GM21737 (cell line): ENCODE measurements around the gene OR51G2.
"Not testable (repeated sequence)": the region's sequence is repeated elsewhere in the genome, so short reads cannot be mapped to it uniquely, and the experiment has no call there.

Experiments
- ATAC-seq: cut with Tn5 transposase; IDR thresholded peaks from one replicate; pipeline ENCODE4 v1.9.1; 2021; ENCODE audit warnings: mild to moderate bottlenecking, moderate library complexity; ENCODE audit not compliant: unreplicated experiment

OR51G2 gene, protein sequence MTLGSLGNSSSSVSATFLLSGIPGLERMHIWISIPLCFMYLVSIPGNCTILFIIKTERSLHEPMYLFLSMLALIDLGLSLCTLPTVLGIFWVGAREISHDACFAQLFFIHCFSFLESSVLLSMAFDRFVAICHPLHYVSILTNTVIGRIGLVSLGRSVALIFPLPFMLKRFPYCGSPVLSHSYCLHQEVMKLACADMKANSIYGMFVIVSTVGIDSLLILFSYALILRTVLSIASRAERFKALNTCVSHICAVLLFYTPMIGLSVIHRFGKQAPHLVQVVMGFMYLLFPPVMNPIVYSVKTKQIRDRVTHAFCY

DNA sequence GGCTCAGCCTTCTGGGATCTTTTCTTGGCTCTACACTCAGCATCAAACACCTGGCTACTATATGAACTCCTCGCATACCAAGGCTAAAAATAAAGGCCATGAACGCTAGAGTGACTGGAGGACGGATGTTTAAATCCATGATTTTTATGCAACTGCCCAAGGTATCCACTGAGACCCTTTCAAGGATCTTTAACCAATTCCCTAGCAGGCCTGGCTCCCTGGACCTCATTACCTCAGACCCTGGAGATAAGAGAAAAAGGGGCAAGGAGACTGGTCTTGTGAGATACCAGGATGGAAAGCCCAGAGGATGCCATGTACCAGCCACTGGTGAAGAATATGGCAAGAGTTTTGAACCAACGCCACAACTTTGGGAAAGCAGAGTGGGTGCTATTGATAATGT is at the start of gene OR51G2:
Gene OR51G2 (minus strand): TSS at position 101 of the 400 bp plus-strand sequence. CDS start 3,687 bp downstream, outside the sequence.
- no peak for ATAC-seq

DNA sequence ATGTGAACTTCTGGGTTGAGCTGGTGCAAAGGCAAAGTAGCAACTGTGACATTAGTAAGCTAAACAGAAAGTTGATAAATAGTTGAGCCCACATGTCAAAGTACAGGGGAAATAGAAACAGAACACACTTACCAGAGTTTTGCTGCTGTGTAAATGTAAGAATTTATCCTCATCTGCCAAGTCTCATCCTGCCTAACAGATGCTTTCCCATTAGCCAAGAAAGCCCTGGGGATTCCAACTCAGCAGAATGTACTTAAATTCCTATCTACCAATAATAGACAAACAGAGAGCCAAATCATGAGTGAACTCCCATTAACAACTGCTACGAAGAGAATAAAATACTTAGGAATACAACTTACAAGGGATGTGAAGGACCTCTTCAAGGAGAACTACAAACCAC is 43.7 kb upstream of the OR51G2 start:
- no peak for ATAC-seq

DNA sequence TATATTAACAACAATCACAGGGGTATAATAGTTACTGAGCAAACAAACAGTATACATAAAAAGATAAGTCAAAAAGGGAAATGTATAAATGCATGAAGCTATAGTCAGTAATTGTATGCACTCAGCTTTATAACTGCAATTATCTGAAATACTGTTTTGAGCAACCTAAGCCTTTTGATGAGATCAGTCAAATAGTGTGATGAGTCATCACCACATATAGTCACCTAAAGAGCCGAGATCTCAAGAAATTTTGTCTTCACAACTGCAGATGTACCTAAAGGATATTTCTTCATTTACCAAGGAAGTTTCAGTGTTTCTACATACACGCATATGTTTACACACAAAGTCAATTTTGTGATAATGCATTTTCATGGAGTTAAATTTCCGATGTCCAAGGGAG is 41.7 kb upstream of the OR51G2 start:
- no peak for ATAC-seq

DNA sequence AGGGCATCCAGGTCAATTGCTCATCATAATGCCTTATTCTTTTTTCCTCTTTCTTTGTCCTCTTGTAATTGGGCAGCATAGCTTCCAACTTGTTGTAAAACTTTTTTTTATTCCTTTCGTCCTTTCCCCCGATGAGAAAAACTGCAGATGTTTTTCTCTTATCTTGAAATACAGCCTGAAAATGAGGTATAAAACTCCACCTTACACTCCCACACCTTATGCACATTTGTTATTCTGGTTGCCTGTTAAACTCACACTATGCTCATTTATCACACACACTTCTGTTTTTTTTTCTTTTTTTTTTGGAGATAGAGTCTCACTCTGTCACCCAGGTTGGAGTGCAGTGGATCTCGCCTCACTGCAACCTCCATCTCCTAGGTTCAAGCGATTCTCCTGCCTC is 38.2 kb upstream of the OR51G2 start:
- ATAC-seq = no peak

DNA sequence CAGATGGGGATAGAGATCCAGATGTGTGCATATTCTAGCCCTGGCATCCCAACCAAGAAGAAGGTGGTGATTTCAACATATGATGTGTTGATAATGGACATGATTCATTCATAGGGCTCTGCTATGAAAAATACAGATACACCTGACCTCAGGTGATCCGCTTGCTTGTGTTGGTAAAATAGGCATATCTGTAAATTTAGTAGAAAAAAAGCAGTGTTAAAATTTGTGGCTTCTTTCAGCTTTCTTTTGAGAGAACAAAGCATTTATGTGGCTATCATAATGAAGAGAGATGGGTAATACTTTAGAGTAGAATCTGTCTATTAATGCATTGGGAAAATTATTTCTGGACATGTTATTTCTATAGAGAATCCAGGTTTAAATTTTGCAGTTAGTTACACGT is 36.5 kb upstream of the OR51G2 start, which contains the start of gene OR51A2:
Gene OR51A2 (minus strand): TSS at position 101 of the 400 bp plus-strand sequence. CDS start 0 bp downstream, at position 101.
- not testable (repeated sequence) for ATAC-seq

DNA sequence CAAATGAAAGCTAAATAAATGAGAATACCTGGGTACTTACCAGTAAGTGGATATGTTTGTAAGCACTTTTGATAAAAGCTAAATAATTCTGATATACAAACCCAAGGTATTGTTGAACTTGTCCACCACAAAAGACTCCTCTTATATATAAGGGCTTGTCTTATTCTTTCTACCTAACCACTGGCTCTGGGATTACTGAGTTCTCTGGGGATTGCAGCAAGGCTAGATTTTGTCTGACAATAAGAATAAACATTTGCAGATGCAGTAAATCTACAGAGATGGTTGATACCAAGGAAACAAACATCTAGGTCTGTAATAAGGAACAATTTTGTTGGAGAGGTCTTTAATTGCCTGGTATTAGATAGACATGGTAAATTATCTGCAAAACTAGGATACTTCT is 28.4 kb upstream of the OR51G2 start, which contains the start of gene OR51A4:
Gene OR51A4 (minus strand): TSS at position 101 of the 400 bp plus-strand sequence. CDS start 505 bp downstream, outside the sequence.
- ATAC-seq = no peak

DNA sequence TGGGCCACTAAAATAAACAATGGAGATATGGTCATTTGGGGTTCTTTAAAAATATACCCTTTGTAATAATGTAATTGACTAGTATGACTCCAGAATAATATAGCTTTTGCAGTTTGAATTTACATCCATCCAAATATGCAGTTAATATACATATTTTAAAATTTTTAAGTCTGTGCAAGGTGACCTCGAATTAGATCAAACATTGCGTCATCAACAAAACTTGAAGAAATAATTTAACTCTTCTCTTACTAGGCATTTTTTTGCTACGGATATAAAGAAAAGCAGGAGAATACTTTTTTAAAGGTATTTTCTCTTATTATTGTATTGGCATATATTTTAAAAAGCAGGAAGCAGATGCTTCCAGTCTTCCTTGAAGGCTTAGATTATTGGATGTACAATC is 17.6 kb upstream of the OR51G2 start:
- no peak for ATAC-seq

DNA sequence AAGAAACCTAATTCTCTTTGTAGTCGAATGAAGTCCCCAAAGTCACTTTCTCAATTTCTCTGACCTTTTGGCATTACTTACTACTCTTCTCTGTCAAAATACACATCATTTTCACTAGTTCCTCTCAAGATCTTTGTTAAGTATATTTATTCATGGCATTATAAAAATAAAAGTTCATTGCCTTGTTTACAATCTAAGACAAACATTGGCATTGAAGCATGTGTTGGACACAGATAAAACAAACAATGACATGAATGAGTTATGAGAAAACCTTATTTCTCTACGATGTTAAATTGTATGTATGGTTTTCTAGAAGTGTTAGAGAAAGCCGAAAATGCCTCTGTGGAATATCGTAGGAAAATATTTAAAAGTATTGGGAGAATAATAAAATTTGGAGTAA is 13.6 kb upstream of the OR51G2 start:
- ATAC-seq = no peak

DNA sequence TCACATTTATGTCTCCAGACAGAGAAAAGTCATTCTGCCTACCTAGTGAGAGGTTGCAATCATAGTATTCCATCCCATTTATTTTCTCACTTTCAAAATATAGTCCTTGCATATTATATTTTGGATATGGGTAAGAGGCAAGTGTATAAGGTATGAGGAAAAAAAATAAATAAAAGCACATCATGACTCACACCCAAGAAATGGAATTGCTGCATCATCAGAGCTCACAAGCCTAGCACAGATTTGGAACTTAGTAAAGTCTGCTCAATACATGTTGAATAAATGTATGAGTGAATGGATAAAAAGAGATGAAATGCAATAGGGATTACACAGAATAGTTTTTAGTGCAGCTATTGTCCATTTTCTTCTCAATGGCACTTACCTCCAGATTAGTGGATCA is 7.5 kb upstream of the OR51G2 start:
- ATAC-seq = no peak

DNA sequence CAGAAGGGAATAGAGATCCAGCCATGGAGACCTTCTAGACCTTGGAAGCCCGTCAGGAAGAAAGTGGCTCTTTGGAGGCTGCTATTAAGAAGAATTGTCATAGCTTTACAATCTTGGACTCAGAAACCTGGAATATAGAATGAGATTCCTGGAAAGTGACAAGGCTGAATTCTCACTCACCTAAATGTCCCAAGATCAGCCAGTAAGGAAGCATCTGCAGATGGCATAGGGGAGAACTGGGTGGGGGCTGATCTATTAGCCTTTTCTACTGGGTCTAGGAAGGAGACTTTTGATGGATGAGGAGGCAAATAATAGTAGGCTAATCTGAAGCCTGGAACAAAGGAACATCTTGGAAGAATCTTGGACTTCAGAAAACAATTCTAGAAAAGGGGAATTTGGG is 5.1 kb upstream of the OR51G2 start, which contains the start of gene OR51G1:
Gene OR51G1 (minus strand): TSS at position 101 of the 400 bp plus-strand sequence. CDS start 0 bp downstream, at position 101.
- no peak for ATAC-seq

DNA sequence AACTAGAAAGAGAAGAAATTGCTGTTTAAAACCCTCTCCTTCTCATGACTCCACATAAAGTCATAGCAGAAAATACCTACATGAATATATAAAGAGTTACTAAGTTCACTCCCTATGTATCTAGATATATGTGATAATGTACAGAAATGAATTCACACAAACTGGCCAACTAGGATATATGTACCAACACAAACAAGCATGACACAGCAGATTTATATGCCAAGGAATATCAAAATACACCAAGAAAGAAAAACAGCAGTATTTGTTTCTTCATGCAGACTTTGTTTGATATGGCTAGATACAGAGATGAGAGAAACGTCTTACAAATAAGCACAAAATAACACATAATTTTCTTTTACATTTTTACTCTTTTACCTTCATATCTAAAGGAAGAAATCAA is 3.2 kb upstream of the OR51G2 start:
- ATAC-seq = no peak

DNA sequence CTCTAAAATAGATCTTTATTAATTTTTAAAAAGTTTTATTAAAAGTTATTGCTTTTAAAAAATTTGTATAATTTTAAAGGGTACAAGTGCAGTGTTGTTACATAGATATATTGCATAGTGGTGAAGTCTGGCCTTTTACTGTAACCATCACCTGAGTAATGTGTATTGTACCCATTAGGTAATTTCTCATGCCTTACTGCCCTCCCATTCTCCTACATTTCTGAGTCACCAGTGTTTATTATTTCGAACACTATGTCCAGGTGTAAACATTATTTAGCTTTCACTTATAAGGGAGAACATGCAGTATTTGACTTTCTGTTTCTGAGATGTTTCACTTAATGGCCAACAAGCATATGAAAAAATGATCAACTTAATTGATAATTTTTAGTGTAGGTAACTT is 2.6 kb upstream of the OR51G2 start:
- ATAC-seq = no peak

DNA sequence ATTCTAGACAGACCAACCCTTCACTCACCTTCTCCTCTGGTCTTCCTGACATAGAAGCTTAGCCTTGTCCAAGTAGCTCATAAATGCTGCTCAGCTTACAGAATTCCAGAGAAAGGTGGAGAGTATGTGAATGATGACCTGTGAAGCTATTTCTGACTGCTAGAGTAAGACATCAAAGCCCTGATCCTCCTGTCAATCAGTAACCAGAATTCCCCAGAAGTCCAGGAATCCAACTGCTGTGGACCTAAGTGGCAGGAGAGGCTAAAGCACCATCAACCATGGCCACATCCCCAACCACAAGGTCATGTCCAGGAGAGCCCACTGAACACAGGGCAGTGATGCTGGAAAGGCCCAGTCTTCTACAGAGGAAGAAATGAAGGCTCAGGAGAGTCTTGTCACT is 2.6 kb downstream of the OR51G2 start:
- no peak for ATAC-seq

DNA sequence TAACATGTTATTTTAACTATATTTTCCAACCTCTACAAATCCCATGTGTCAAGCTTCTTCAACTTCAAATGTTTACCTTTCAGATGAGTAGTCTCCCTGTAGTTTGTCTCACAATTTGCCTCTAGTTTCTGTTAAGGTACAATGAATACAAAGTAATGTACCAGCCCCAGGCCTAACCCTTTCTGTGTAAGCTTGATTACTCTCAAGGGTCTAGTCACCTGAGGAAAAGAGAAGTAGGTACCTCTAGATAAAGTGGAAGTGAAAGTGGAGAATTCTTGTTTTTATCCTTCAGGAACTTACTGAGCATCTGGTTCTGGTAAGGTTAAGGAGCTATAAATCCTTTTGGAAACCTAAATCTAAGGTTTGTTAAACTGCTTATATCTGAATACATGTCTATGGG is 15.7 kb downstream of the OR51G2 start, which contains the start of gene OR51A7:
Gene OR51A7 (plus strand): TSS at position 300 of the 400 bp plus-strand sequence. CDS start 3,587 bp downstream, outside the sequence.
- ATAC-seq = no peak

DNA sequence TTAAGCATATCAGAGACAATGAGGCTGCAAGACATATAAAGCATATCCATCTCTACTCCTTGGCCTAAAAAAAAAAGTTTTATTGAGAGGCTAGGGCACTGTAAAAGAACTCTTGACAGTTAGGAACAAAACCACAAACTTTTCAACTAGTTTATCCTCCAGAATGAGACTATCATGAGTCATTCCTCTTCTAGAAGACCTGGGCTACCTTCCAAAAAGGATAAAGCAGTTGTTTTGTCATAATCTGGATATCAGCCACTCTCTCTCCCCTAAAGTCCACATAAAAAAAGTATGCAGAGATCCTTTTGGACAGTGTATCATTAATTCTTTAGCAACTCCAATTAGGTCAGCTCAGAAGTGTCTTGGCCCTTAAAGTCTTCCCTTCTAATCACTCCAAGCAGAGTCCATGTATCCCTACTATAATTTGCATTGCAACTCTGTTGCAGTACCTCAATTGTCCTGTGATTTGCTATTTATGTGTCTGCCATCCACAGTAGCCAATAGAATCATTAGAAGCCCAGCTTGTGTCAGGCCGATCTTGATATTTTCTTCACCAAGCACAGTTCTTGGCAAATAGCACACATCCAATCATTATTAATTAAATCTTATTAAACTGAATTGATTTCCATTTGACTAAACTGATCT is 27.0 kb downstream of the OR51G2 start:
- ATAC-seq = no peak

DNA sequence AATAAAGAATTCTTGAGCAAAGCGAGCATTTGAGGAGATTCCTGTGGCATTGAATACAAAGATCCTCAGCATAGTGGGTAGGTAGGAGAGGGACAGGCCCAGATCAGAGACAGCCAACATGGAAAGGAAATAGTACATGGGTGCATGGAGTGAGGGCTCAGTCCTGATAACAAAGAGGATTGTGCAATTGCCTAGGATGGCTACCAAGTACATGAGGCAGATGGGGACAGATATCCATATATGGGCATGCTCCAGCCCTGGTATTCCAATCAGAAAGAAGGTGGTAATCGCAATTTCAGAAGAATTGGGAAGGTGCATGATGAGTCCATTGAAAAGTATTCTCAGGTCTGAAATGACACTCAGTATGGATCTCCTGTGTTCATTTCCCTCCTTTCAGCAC is 28.9 kb downstream of the OR51G2 start:
- ATAC-seq = no peak

DNA sequence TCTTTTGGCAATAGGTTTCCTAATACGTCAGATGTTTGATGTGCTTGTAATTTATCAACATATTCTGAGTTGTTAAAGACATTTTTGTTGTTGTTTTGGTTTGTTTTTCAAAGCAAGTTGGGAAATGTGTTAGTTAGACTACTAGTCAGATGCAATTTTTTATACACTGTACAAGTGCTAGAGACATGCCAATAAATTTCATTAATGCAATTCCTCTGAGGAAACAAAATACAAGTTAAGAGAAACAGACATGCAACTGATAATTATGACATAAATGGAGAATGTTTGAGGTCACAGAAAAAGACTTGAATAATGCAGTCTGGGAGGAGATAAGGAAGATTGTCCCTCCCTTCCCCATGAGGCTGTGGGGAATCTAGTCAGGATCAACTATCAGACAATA is 31.6 kb downstream of the OR51G2 start:
- ATAC-seq = no peak

DNA sequence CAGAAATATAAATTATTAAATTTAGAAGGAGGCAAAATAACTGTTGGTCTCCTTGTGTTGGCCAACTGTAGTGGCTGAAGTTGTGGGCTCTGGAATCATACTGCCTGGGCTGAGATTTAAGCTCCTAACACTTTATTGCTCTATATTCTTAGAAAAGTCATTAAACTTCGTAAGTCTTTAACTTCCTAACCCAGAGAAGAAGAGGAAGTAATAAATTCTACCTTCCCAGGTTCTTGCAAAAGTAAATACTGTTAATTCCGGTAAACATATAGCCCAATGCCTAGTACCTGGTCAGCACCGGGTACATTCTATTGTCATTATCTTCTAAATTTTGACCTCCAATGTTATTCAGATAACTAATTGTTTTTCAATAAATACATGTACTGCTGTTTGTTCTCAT is 33.0 kb downstream of the OR51G2 start:
- no peak for ATAC-seq

DNA sequence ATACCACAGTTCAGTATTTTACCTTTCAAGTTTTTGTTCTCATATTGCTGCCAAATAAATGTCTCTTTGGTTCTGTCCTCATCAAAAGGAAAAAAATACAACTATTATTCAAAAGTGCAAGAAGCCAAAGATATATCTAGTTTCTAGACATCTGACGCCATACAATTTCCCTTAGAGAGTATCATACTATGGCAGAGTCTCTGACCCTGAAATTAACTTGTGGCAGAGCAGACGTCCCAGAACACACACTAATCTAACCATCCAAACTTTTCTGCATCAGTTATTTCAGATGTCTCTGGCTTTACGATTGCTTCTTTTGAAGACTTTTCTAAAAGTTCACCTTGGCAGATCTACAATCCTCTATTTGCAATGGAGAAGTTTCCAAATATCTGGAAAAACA is 34.8 kb downstream of the OR51G2 start:
- ATAC-seq = no peak

DNA sequence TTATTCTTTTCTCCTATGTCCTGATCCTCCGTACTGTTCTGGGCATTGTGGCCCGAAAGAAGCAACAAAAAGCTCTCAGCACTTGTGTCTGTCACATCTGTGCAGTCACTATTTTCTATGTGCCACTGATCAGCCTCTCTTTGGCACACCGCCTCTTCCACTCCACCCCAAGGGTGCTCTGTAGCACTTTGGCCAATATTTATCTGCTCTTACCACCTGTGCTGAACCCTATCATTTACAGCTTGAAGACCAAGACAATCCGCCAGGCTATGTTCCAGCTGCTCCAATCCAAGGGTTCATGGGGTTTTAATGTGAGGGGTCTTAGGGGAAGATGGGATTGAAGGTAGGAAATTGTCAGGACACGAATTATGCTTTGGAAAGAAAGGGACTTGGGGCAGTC is 36.6 kb downstream of the OR51G2 start:
- ATAC-seq = no peak

DNA sequence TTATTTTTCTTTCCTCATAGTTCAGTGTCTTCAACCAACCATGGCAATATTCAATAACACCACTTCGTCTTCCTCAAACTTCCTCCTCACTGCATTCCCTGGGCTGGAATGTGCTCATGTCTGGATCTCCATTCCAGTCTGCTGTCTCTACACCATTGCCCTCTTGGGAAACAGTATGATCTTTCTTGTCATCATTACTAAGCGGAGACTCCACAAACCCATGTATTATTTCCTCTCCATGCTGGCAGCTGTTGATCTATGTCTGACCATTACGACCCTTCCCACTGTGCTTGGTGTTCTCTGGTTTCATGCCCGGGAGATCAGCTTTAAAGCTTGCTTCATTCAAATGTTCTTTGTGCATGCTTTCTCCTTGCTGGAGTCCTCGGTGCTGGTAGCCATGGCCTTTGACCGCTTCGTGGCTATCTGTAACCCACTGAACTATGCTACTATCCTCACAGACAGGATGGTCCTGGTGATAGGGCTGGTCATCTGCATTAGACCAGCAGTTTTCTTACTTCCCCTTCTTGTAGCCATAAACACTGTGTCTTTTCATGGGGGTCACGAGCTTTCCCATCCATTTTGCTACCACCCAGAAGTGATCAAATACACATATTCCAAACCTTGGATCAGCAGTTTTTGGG is 37.2 kb downstream of the OR51G2 start, which contains the start of gene OR51T1:
Gene OR51T1 (plus strand): TSS at position 41 of the 641 bp plus-strand sequence. CDS start 0 bp downstream, at position 41.
- ATAC-seq = no peak
